Gastroesophageal sphincter (tissue), 4 donors: ENCODE results near the gene MYO15B. TPM values are rescaled to one million over a fixed set of nuclear protein-coding genes. Genes with fewer than 3 reads are reported as not detected.

ENCODE experiments used
- ATAC-seq: fragments of 150-250 bp; one replicate; pipeline ENCODE4 v1.9.1; 2016; ENCODE audit warnings: mild to moderate bottlenecking, moderate library complexity
- H3K27ac ChIP-seq, 4 donors: fragments of 200-600 bp; sonication (generic) in 3 of 4; 1 replicate in 3 of 4; 2 replicates in 1 of 4; pipeline ENCODE4 v1.5.1; 2016 to 2019
- H3K27me3 ChIP-seq: fragments of 200-600 bp; sonication (generic); one replicate; pipeline ENCODE4 v1.5.1; 2019
- H3K36me3 ChIP-seq, 2 donors: fragments of 200-600 bp; sonication (generic); one replicate each; pipeline ENCODE4 v1.5.1; 2019; ENCODE audit warnings: control low read depth in 1 of 2
- H3K4me1 ChIP-seq, 3 donors: fragments of 200-600 bp; sonication (generic); 1 replicate in 2 of 3; 2 replicates in 1 of 3; pipeline ENCODE4 v1.5.1; 2016 to 2019; ENCODE audit warnings: control low read depth in 2 of 3
- H3K4me3 ChIP-seq, 2 donors: fragments of 200-600 bp; sonication (generic); one replicate each; pipeline ENCODE4 v1.5.1; 2019; ENCODE audit warnings: mild to moderate bottlenecking in 1 of 2, moderate library complexity in 1 of 2
- H3K9me3 ChIP-seq, 3 donors: fragments of 200-600 bp; sonication (generic); one replicate each; pipeline ENCODE4 v1.5.1; 2017 to 2019; ENCODE audit warnings: control low read depth in 2 of 3
- CTCF ChIP-seq, 4 experiments: fragments of 200-600 bp in 2 of 4; fragments of 450-650 bp in 2 of 4; sonication (generic) in 1 of 4; IDR thresholded peaks; one replicate each; pipeline ENCODE4 v1.5.1; 2017 to 2019; ENCODE audit warnings: antibody characterized with exemption in 4 of 4, mild to moderate bottlenecking in 2 of 4, moderate library complexity in 2 of 4
- EP300 ChIP-seq: sonication (generic); formaldehyde crosslinking; IDR thresholded peaks from one replicate; pipeline ENCODE4 v1.6.1; 2017; ENCODE audit warnings: antibody characterized with exemption, mild to moderate bottlenecking
- POLR2A ChIP-seq, 2 donors: fragments of 450-650 bp; IDR thresholded peaks; one replicate each; pipeline ENCODE4 v1.6.1; 2017; ENCODE audit warnings: antibody characterized with exemption in 2 of 2, mild to moderate bottlenecking in 2 of 2, moderate library complexity in 1 of 2
- POLR2AphosphoS5 ChIP-seq: sonication (generic); formaldehyde crosslinking; IDR thresholded peaks from one replicate; pipeline ENCODE4 v1.6.1; 2017; ENCODE audit warnings: antibody characterized with exemption
- whole genome bisulfite sequencing, 2 donors: methylation state at CpG; one replicate each; pipeline ENCODE4 v1.1.5; 2018; ENCODE audit warnings: low coverage in 1 of 2; 5-methylcytosine and 5-hydroxymethylcytosine counted together
- total RNA-seq, 4 donors: library from RNA; depleted of rRNA; stranded (reverse); fragments of >200 nt; gene quantifications; one replicate each; pipeline ENCODE4 v1.1.0, GENCODE V29; 2016

The MYO15B gene
- total RNA-seq, 4 donors from 2014 or later = 10.7 to 76.1 (median 50.8) TPM

GRCh38 chr17:75564195-75564594 lies 23.4 kb upstream of the MYO15B start:
- Histone ChIP-seq H3K27me3 (no peaks in the 10 kb centered on the region), H3K4me1 (no peaks in the 10 kb centered on the region), H3K4me3 (no peak overlapping the region), H3K9me3 (no peaks in the 10 kb centered on the region), H3K27ac (no peak overlapping the region), H3K36me3 (peaks cover 0 to 28% of the 10 kb centered on the region in 2 donors)
- TF ChIP-seq POLR2AphosphoS5 = no peak
- no peak for TF ChIP-seq CTCF (IDR thresholded peaks at IDR 0.05)
- TF ChIP-seq POLR2A (IDR thresholded peaks at IDR 0.05) = no peak
- TF ChIP-seq EP300 = no peak
- WGBS, 2 donors = 100% methylated on average over 1 of the region's 11 CpGs; no CpG with 5 or more reads in 1 of the 2 donors
- ATAC-seq = no peak

- Histone ChIP-seq H3K9me3 (no peaks in the 10 kb centered on the region), H3K36me3 (peaks cover 0 to 28% of the 10 kb centered on the region in 2 donors), H3K27ac (no peak overlapping the region), H3K4me3 (no peak overlapping the region), H3K27me3 (no peaks in the 10 kb centered on the region), H3K4me1 (no peaks in the 10 kb centered on the region)
- WGBS, 2 donors = 83% methylated on average over 1 of the region's 7 CpGs; no CpG with 5 or more reads in 1 of the 2 donors
- no peak for ATAC-seq
- TF ChIP-seq POLR2A (IDR thresholded peaks at IDR 0.05) = no peak
- TF ChIP-seq CTCF (IDR thresholded peaks at IDR 0.05) = no peak
- no peak for TF ChIP-seq POLR2AphosphoS5
- TF ChIP-seq EP300 = no peak
Measured at GRCh38 chr17:75565066-75565465, 22.5 kb upstream of the MYO15B start.

- no peak for TF ChIP-seq EP300
- TF ChIP-seq POLR2A (IDR thresholded peaks at IDR 0.05) = no peak
- no peak for TF ChIP-seq POLR2AphosphoS5
- TF ChIP-seq CTCF (IDR thresholded peaks at IDR 0.05) = no peak
- no peak for ATAC-seq
- Histone ChIP-seq H3K4me1 (no peaks in the 10 kb centered on the region), H3K27ac (no peak overlapping the region), H3K27me3 (no peaks in the 10 kb centered on the region), H3K36me3 (peaks cover 0 to 28% of the 10 kb centered on the region in 2 donors), H3K9me3 (no peaks in the 10 kb centered on the region), H3K4me3 (no peak overlapping the region)
- WGBS, 2 donors = no CpG with 5 or more reads among the region's 6 CpGs
Measured at GRCh38 chr17:75565618-75566017, 22.0 kb upstream of the MYO15B start.

GRCh38 chr17:75566416-75566815 lies 21.2 kb upstream of the MYO15B start:
- Histone ChIP-seq H3K9me3 (no peaks in the 10 kb centered on the region), H3K27me3 (no peaks in the 10 kb centered on the region), H3K27ac (no peak overlapping the region), H3K36me3 (peaks cover 0 to 28% of the 10 kb centered on the region in 2 donors), H3K4me1 (no peaks in the 10 kb centered on the region), H3K4me3 (no peak overlapping the region)
- no peak for ATAC-seq
- TF ChIP-seq CTCF (IDR thresholded peaks at IDR 0.05) (no peak), POLR2AphosphoS5 (no peak), EP300 (no peak), POLR2A (IDR thresholded peaks at IDR 0.05) (no peak)
- 64 to 74% methylated on average over 3 to 4 of the region's 6 CpGs for WGBS, 2 donors

GRCh38 chr17:75566834-75567233 lies 20.8 kb upstream of the MYO15B start:
- no peak for ATAC-seq
- 70 to 100% methylated on average over 1 to 5 of the region's 5 CpGs for WGBS, 2 donors

More at GRCh38 chr17:75566834-75567233, 20.8 kb upstream of the MYO15B start:
- Histone ChIP-seq H3K4me1 (no peaks in the 10 kb centered on the region), H3K27me3 (no peaks in the 10 kb centered on the region), H3K4me3 (no peak overlapping the region), H3K36me3 (peaks cover 0 to 28% of the 10 kb centered on the region in 2 donors), H3K9me3 (no peaks in the 10 kb centered on the region), H3K27ac (no peak overlapping the region)
- no peak for TF ChIP-seq CTCF (IDR thresholded peaks at IDR 0.05)
- TF ChIP-seq EP300 = no peak
- TF ChIP-seq POLR2AphosphoS5 = no peak
- TF ChIP-seq POLR2A (IDR thresholded peaks at IDR 0.05) = no peak
